Measurements from ENCODE around the gene CCL14. TPM values are rescaled to one million over a fixed set of nuclear protein-coding genes. Genes with fewer than 3 reads are reported as not detected.
"Not testable (repeated sequence)": the region's sequence is repeated elsewhere in the genome, so short reads cannot be mapped to it uniquely, and the experiment has no call there.

Gene CCL14
- total RNA-seq: 3.3 TPM
- polyA plus RNA-seq: 184 TPM

DNA sequence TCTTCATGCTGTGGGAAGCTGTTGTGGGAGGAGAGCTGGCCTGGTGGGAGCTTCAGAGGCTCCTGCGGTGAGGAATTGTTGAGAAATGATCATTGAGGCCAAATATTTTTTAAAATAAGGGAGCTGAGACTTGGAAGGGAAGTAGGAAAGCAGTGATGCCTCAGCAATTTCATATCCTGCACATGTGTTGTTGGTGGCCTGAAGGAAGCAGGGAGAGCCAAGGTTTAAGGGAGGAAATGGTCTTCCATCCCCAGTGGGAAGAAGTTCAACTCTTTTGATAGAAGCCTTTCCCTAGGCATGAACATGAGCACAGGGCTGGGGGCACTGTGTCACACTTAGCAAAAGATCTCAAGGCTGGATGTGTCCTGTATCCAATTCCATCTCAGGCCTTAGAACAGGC lies at the start of gene CCL14:
TSS of gene CCL14 (minus strand) at position 87 of the 400 bp plus-strand sequence. CDS start at position 7, 80 bp downstream.
- Histone ChIP-seq H3K27ac (ENCODE audit: low read depth) (no peak within 1 kb of the TSS), H3K4me3 (ENCODE audit: low read depth, low read length) (peak within 1 kb of the TSS; percentile 10), H3K4me1 (ENCODE audit: insufficient read depth) (no peaks in the 10 kb centered on the region), H3K36me3 (ENCODE audit: insufficient read depth) (no peaks in the 10 kb centered on the region)
- 81% methylated on average over 1 of the region's 1 CpG for WGBS
- DNase-seq (ENCODE audit: extremely low spot score): no peak

DNA sequence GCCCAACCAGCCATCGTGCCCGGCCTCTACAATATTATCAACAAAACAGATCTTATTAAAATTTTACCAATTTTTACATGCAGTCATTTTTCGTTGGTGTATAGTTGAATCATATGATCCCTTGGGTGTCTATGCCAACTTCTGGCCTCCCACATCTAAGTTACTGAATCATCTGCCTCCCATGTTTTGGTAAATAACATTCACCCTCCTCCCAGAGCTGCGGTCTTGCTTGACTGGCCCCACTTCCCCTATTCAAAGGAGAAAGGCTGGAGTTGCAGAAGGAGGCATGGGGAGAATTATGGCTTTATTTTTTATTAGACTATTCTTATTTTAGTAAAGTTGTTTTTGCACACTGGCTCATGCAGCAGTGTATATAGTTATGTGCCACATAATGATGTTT lies 49.7 kb upstream of the CCL14 start:
- DNase-seq (ENCODE audit: extremely low spot score): no peak
- Histone ChIP-seq H3K4me1 (ENCODE audit: insufficient read depth) (no peaks in the 10 kb centered on the region), H3K27ac (ENCODE audit: low read depth) (no peak overlapping the region), H3K36me3 (ENCODE audit: insufficient read depth) (no peaks in the 10 kb centered on the region), H3K4me3 (ENCODE audit: low read depth, low read length) (no peak overlapping the region)
- WGBS: 83% methylated on average over 4 of the region's 4 CpGs

DNA sequence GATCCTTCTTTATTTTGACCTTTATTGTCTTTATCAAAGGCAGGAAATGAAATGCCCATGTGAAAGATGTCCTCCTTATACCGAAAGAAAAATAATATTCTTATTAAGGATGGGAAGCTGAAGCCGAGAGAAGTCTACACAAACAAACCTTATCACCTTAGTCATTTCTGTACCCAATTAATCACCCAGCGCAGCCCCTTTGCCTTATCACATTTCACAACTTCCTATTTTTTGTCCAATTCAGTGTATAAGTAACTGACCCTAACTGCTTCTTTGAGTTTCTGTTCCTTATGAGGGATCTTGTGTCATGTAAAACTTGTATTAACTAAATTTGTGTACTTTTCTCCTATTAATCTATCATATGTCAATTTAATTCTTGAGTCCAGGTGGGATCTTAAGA lies 47.6 kb upstream of the CCL14 start:
- H3K27ac ChIP-seq (ENCODE audit: low read depth): no peak overlapping the region
- no peak for DNase-seq (ENCODE audit: extremely low spot score)
- no peaks in the 10 kb centered on the region for H3K36me3 ChIP-seq (ENCODE audit: insufficient read depth)
- no peak overlapping the region for H3K4me3 ChIP-seq (ENCODE audit: low read depth, low read length)
- whole genome bisulfite sequencing: 46% methylated on average over 3 of the region's 3 CpGs
- H3K4me1 ChIP-seq (ENCODE audit: insufficient read depth): no peaks in the 10 kb centered on the region

DNA sequence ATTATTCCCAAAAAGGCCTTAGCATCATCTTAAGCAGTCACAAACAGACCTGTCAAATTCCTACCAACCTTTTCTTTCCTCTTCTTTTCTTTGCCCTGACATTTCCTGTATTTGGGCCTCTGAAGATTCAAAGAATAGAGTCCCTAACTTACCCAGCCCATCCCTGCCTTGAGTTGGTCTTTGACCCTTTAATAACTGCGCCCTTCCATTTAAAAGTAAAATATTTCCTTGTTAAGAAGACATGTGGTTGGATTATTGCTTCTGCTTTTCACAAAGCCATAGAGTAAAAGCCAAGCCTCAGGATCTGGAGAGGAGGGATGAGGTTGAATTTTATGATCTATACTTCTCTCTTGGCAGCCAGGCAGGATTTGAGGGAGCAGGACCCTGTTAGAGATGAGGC lies 44.4 kb upstream of the CCL14 start:
- H3K27ac ChIP-seq (ENCODE audit: low read depth): no peak overlapping the region
- no peaks in the 10 kb centered on the region for H3K4me1 ChIP-seq (ENCODE audit: insufficient read depth)
- H3K4me3 ChIP-seq (ENCODE audit: low read depth, low read length): no peak overlapping the region
- H3K36me3 ChIP-seq (ENCODE audit: insufficient read depth): no peaks in the 10 kb centered on the region
- 91% methylated on average over 1 of the region's 1 CpG for WGBS
- no peak for DNase-seq (ENCODE audit: extremely low spot score)

DNA sequence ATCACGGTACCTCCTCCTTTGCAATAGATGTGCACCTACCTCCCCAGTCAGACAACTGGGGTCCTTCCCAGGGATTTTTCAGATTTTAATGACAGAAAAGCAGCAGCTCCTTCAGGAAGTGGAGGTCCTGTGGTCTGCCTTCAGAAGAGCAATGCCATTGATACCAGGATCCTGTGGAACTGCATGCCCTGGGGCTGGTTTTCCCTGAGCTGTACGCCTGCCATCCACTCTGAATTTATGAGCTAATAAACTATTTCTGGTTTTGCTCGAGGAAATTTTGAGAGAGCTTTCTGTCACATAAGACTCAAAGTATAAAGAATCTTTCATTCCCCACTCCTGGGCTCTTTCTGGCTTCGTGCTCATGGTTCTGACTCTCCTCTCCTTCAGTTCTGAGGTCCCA lies 41.2 kb upstream of the CCL14 start:
- 29% methylated on average over 4 of the region's 4 CpGs for WGBS
- H3K4me3 ChIP-seq (ENCODE audit: low read depth, low read length): no peak overlapping the region
- no peak for DNase-seq (ENCODE audit: extremely low spot score)
- H3K4me1 ChIP-seq (ENCODE audit: insufficient read depth): no peaks in the 10 kb centered on the region
- H3K36me3 ChIP-seq (ENCODE audit: insufficient read depth): no peaks in the 10 kb centered on the region
- no peak overlapping the region for H3K27ac ChIP-seq (ENCODE audit: low read depth)

DNA sequence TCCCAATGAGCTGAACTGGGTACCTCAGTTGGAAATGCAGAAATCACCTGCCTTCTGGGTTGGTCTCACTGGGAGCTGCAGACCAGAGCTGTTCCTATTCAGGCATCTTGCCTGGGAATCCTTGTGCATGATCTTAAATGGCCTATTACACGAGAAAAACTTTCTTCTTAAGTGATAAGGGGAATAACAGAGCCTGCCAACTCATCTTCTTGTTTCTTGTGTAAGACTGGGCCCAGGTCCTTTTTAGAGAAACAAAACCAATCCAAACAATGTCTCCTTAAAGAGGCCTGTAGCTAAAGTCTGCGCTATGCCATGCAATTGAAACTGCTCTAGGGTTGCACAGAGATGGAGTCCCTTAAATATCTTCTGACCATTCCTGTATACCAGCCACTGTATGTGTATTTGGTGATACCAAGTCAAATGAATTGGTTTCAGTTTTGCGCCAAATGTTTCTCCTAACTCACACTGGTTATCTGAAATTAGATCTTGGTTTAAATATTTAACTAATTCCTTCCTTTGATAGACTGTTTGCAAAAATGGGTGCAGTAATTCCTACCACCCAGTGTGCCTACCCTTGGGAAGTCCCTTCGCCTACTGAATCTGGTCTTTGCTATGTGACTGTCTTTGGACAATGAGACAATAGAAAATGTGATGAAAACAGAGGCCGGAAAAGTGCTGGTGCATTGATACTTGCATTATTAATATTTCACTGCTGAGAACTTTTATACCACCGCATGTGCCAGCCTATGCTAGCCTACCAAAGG lies 37.8 kb upstream of the CCL14 start:
- 76% methylated on average over 6 of the region's 6 CpGs for WGBS
- Histone ChIP-seq H3K36me3 (ENCODE audit: insufficient read depth) (no peaks in the 10 kb centered on the region), H3K4me1 (ENCODE audit: insufficient read depth) (no peaks in the 10 kb centered on the region), H3K27ac (ENCODE audit: low read depth) (no peak overlapping the region), H3K4me3 (ENCODE audit: low read depth, low read length) (no peak overlapping the region)
- DNase-seq (ENCODE audit: extremely low spot score): no peak

DNA sequence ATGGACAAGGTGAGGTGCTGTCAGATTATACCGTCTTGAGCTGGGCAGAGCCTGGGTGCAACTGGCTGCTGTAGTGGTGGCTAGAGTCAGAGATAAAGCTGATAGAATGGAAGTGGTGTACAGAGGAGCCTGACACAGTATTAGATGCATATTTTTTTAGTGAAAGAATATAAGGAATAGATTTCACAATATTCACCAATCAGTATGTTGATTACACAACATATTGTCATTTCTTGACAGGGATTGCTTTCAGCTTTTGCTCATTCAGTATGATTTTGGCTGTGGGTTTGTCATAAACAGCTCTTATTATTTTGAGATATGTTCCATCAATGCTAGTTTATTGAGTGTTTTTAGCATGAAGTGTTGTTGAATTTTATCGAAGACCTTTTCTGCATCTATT lies 32.9 kb upstream of the CCL14 start:
- H3K4me1 ChIP-seq (ENCODE audit: insufficient read depth): no peaks in the 10 kb centered on the region
- H3K27ac ChIP-seq (ENCODE audit: low read depth): no peak overlapping the region
- no peaks in the 10 kb centered on the region for H3K36me3 ChIP-seq (ENCODE audit: insufficient read depth)
- DNase-seq (ENCODE audit: extremely low spot score): no peak
- WGBS: 75% methylated on average over 2 of the region's 2 CpGs
- no peak overlapping the region for H3K4me3 ChIP-seq (ENCODE audit: low read depth, low read length)

DNA sequence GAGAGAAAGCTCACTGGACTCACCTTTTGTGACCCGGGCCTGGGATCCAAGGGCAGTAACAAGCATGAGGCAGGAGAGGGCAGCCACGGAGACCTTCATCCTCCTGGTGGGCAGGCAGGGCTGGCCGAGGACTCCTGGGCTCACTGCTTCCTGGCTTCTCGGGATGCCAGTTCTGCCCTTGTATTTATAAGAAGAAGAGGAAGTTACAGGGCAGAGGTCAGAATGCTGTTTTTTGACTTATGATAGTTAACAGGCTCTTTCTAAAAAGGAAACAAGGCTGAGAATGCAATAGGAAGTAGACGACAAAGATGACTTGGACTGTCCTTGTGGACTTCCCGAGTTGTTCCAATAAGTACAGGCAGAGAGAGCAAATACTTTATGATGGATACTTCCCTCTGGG lies 31.3 kb upstream of the CCL14 start, which contains the start of gene CCL23:
TSS of gene CCL23 (minus strand) at position 174 of the 400 bp plus-strand sequence. CDS start at position 99, 75 bp downstream.
- H3K36me3 ChIP-seq (ENCODE audit: insufficient read depth): no peaks in the 10 kb centered on the region
- DNase-seq (ENCODE audit: extremely low spot score): no peak
- no peak within 1 kb of the TSS for H3K27ac ChIP-seq (ENCODE audit: low read depth)
- H3K4me3 ChIP-seq (ENCODE audit: low read depth, low read length): no peak within 1 kb of the TSS
- no peaks in the 10 kb centered on the region for H3K4me1 ChIP-seq (ENCODE audit: insufficient read depth)
- 35% methylated on average over 6 of the region's 6 CpGs for WGBS

DNA sequence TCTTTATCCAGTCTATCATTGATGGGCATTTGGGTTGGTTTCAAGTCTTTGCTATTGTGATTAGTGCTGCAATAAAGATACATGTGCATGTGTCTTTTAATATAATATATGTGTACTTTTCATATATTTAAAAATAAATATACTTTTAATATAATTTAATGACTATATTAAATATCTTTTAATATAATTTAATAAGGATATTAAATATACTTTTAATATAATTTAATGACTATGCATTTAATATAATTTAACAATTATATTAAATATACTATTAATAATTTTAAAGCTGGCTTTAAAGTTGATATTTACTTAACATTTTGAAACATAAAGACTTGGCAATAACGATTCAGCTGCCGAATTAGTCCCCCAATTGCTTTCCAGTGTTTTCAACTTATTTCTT lies 30.0 kb upstream of the CCL14 start:
- Histone ChIP-seq H3K36me3 (ENCODE audit: insufficient read depth) (no peaks in the 10 kb centered on the region), H3K4me3 (ENCODE audit: low read depth, low read length) (no peak overlapping the region), H3K27ac (ENCODE audit: low read depth) (no peak overlapping the region), H3K4me1 (ENCODE audit: insufficient read depth) (no peaks in the 10 kb centered on the region)
- 90% methylated on average over 2 of the region's 2 CpGs for WGBS
- DNase-seq (ENCODE audit: extremely low spot score): no peak

DNA sequence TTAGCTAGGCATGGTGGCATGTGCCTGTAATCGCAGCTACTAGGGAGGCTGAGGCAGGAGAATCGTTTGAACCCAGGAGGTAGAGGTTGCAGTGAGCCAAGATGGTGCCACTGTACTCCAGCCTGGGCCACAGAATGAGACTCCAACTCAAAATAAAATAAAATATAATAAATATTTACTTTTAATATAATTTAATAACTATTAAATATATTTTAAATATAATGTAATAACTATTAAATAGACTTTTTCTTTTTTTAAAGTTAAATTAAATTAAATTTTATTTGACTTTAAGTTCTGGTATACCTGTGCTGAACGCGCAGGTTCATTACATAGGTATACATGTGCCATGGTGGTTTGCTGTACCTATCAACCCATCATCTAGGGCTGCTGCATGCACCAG lies 29.4 kb upstream of the CCL14 start:
- 93% methylated on average over 4 of the region's 4 CpGs for WGBS
- H3K27ac ChIP-seq (ENCODE audit: low read depth); H3K4me3 ChIP-seq (ENCODE audit: low read depth, low read length); H3K4me1 ChIP-seq (ENCODE audit: insufficient read depth); H3K36me3 ChIP-seq (ENCODE audit: insufficient read depth); DNase-seq (ENCODE audit: extremely low spot score): not testable (repeated sequence)

DNA sequence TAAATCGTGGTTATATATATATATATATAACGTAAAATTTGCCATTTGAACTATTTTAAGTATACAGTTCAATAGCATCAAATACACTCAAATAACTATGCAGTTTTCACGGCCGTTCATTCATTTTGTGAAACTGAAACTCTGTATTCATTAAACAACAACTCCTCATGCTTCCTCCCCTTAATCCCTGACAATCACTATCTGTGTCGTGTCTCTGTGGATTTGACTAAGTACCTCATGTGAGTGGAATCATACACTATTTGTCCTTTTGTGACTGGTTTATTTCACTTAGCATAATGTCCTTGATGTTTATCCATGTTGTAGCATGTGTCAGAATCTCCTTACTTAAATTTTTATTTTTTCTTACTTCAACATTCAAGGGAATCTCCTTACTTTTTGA lies 28.4 kb upstream of the CCL14 start:
- 65% methylated on average over 5 of the region's 5 CpGs for WGBS
- no peaks in the 10 kb centered on the region for H3K4me1 ChIP-seq (ENCODE audit: insufficient read depth)
- no peak overlapping the region for H3K4me3 ChIP-seq (ENCODE audit: low read depth, low read length)
- no peaks in the 10 kb centered on the region for H3K36me3 ChIP-seq (ENCODE audit: insufficient read depth)
- no peak for DNase-seq (ENCODE audit: extremely low spot score)
- no peak overlapping the region for H3K27ac ChIP-seq (ENCODE audit: low read depth)

DNA sequence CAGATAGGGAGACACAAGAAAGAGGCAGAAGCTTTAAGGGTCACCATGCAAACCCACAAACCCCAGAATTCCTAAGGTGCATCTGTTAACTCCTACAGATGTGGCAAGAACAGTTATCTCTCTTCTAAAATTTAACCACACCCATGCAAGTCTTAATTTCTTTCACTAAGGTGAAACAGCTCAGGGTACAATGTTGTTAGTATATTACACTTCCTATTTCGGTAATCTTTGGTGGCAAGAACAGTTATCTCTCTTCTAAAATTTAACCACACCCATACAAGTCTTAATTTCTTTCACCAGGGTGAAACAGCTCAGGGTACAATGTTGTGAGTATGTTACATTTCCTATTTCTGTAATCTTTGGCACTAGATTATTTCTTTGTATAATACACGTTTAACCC lies 24.7 kb upstream of the CCL14 start:
- no peak for DNase-seq (ENCODE audit: extremely low spot score)
- Histone ChIP-seq H3K27ac (ENCODE audit: low read depth) (no peak overlapping the region), H3K4me1 (ENCODE audit: insufficient read depth) (no peaks in the 10 kb centered on the region), H3K36me3 (ENCODE audit: insufficient read depth) (no peaks in the 10 kb centered on the region), H3K4me3 (ENCODE audit: low read depth, low read length) (no peak overlapping the region)
- WGBS: 67% methylated on average over 2 of the region's 2 CpGs

DNA sequence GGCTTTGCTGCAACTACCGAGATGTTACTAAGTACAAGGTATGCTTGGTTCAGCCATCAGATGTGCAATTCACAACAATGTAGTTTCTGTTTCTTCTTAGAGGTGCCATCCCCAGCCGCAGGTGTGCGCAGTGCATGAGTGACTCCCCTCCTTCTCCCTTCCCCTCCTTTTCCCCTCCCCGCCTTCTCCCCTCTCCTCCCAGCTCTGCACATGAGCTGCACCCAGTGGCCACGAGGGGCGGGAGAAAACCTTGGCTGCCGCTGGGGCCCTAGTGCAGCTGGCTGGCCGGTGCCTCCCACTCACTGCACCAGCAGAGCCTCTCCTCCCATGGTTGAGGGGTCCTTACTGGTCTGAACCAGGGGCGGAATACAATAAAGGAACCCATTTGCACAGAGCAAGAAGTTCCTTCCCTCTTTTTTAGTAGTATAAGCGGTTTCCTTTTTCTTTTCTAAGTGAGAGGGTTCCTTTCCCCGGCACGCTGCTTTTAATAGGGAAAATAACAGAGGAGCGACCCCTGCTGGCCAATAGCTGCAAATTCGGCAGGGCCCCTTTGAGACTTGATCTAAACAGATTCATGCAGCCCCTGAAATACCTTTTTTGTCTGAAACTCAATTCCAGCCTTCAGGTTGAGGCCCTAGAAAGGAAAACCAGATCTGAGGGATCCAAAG lies 22.6 kb upstream of the CCL14 start:
- Histone ChIP-seq H3K4me3 (ENCODE audit: low read depth, low read length) (no peak overlapping the region), H3K27ac (ENCODE audit: low read depth) (no peak overlapping the region), H3K36me3 (ENCODE audit: insufficient read depth) (no peaks in the 10 kb centered on the region), H3K4me1 (ENCODE audit: insufficient read depth) (no peaks in the 10 kb centered on the region)
- WGBS: 82% methylated on average over 14 of the region's 14 CpGs
- DNase-seq (ENCODE audit: extremely low spot score): no peak

DNA sequence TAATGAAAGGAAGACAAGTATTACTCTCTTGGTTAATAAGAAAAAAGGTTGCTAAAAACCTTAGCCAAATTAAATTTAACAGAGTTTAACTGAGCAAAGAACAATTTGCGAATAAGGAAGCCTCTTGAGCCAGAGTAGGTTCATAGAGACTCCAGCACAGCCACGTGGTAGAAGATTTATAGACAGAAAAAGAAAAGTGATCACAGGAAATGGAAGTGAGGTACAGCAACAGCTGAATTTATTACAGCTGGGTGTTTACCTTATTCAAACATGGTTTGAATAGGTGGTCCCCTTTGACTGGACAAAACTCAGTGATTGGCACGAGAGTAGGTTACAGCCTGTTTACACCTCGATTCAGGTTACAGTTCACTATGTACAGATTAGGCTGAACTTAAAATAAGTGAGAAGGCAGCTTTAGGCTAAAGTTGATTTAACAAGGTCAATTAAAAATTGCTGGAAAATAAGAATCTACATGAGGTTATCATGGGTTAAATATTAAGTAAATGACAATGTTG lies 18.1 kb upstream of the CCL14 start:
- Histone ChIP-seq H3K27ac (ENCODE audit: low read depth) (no peak overlapping the region), H3K4me3 (ENCODE audit: low read depth, low read length) (no peak overlapping the region), H3K4me1 (ENCODE audit: insufficient read depth) (no peaks in the 10 kb centered on the region), H3K36me3 (ENCODE audit: insufficient read depth) (no peaks in the 10 kb centered on the region)
- WGBS: 41% methylated on average over 4 of the region's 4 CpGs
- no peak for DNase-seq (ENCODE audit: extremely low spot score)
